Mucosa of gallbladder (tissue), 1 donor: ENCODE results near the gene ARHGEF37. TPM values are rescaled to one million over a fixed set of nuclear protein-coding genes. Genes with fewer than 3 reads are reported as not detected.

Source experiments
- DNase-seq: peaks from one replicate; pipeline ENCODE4 v3.0.0-alpha.2; 2020; ENCODE audit warnings: low spot score
- total RNA-seq: library from RNA; stranded (reverse); gene quantifications from one replicate; pipeline ENCODE4 v1.2.1, GENCODE V29; 2021
- donor health status: DM: no; HTN: no; CAD: no.

ARHGEF37 gene
- total RNA-seq, 1 donor from 2014 or later, result 32.8 TPM

- DNase-seq, result no peak
These were observed 93.4 kb downstream of the ARHGEF37 start for GRCh38 chr5:149674686-149675085.

GRCh38 chr5:149675610-149676201, 94.4 kb downstream of the ARHGEF37 start:
- DNase-seq, result peak; percentile 78

DNA sequence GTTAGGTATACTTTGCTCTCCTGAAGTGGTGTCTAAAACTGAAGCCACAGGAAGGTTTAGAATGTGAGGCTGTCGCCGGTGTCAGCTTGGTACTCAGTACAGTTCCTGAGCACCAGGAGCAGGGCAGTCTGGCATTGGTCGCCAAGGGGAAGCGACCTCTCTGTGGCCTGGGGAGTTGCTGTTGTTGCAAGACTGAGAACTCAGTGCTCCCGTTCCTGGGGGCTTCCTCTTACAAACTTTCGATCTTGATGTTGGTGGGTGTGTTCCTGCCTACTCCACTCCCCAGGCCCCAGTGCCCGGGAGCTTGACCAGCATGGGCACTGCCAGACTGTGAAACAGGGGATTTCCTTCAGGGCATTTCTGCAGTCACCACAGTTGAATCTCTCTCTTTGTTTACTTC, 96.4 kb downstream of the ARHGEF37 start:
- DNase-seq, result no peak

DNA sequence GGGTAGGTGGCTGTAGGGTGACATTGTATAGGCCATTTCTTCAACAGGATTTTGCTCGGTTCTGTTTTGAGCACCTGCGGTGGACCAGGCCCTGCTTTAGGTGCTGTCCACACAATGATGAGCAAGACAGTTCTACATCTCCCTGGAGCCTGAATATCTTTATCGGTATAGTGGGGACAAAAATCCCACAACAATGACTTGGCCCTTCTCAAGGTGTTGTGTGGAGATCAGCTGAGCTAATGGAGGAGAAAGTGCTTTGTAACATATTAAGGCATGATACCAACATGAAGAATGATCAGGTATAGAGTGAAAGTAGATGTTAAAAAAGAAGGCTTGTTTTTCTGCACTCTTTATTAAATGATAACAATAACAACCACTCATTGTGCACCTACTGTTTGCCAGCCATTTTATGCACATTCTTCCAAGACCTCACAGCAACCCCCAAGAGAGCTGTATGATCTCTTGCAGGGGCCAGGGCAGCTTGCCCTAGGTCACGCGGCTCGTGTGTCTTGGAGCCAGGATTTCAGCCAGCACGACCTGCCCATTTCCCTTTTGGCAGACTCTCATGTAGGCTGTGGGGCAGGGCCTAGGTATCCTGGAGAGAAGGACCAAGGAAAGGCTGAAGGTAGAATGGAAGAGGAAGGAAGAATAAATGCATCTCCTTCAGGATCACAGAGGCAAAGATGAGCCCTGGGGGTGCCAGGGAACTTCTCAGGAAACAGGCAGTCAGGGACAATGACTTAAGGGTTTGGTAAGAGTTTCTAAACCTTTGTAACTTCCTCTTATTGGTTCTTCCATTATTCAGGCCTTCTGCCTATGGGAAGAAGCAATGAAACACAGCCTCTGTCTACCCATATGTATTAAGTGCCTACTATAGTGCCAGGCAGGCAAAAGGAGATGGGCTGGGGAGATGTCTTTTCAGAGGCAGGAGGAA, 98.8 kb downstream of the ARHGEF37 start:
- peak; percentile 42 for DNase-seq

DNA sequence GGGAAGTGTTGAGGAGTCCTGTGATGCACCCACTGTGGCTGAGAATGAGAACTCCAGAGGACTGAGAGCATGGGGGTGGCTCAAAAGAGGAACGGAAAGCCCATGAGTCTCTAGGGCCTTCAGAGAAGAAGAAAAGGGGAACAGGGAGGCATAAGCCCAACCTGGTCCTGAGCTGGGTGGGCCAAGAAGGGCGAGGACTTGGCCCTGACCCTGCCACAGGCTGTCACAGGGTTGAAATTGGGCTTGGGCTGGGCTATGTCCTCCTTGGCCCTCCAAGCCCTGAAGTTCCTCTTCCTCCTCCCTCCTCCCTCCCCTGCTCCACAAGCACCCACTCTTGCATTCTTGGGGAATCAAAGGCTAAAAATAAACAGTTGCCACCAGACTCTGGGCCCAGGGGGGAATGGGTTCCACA, 99.5 kb downstream of the ARHGEF37 start:
- DNase-seq, result peak; percentile 31

- DNase-seq, result no peak
These were observed 100.0 kb downstream of the ARHGEF37 start for GRCh38 chr5:149681252-149681651.

DNA sequence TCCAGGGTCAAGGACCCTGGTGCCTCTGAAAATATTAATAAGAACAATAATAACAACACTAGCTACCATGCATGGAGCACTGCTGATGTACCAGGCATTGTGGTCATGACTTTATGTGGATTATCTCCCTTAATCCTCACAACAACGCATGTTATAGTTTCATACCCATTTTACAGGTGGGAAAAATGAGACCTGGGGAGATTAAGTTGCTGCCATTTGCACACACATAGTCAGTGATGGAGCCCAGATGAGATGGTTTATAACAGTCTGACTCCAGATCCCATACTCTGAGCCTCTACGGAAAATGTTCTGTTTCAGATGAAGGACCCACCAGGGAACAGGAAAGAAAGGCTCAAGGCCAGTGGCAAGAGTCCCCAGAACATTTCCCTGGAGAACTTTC, 100.6 kb downstream of the ARHGEF37 start:
- no peak for DNase-seq

DNA sequence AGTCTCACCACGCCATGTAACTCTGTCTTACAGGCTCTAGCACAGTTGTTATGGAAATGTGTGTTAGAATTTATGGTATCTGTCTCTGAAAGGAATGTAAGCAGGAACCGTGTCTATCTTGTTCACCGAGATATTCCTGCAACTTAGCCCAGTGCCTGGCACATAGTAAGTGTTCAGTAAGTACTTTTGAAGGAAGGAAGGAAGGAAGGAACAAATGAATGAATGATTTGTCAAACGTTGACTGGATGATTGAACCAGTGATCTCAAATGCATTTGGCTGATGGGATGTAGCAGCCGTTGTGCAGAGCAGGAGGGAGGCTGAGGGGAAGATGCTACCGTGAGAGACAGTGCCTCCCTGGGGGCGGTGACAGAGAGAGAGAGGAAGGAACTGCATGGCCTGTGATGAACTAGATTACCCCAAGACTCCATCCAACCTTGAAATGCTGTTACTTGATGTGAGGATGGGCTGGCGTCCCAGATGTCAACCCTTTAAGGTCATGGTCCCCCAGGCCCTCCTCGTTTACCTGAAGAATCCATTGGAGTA, 101.3 kb downstream of the ARHGEF37 start:
- no peak for DNase-seq

DNA sequence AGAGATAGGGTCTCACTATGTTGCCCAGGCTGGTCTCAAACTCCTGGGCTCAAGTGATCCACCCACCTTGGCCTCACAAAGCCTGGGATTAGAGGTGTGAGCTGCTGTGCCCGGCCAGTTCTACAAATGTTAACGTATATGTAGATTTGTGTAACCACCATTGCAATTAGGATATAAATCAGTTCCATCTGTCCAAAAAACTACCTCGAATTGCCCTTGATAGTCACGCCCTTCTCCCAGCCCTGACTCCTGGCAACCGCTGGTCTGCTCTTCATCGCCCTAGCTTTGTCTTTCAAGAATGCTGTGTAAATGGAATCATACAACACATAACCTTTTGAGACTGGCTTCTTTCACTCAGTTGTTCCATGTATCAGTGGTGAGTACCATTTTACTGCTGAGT, 102.7 kb downstream of the ARHGEF37 start:
- DNase-seq, result no peak

DNA sequence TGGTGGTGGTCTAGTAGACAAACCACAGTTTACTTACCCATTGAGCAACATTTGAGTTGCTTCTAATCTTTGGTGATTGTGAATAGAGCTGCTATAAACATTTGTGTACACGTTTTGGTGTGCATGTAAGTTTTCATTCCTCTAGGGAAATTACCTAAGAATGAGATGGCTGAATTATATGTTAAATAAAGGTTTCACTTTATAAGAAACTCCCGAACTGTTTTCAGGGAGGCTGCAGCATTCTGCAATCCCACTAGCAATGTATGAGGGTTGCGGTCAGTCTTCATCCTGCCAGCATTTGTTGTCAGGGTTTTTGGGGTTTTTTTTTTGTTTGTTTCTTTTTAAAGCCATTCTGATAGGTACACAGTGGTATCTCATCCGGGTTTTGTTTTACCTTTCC, 103.1 kb downstream of the ARHGEF37 start:
- DNase-seq, result no peak

Other genes with a start within 250 kb of the ARHGEF37 start
- 15.9 TPM for gene GRPEL2, start 236.0 kb upstream of the ARHGEF37 start, total RNA-seq
- 17.3 TPM for gene PCYOX1L, start 223.5 kb upstream of the ARHGEF37 start, total RNA-seq
- 0.52 TPM for gene IL17B, start 202.2 kb upstream of the ARHGEF37 start, total RNA-seq
- gene CSNK1A1, start 30.1 kb upstream of the ARHGEF37 start, total RNA-seq, result 253 TPM
- 10.6 TPM for gene PPARGC1B, start 148.8 kb downstream of the ARHGEF37 start, total RNA-seq